ENCODE measurements around the gene PRKAR2B. TPM values are rescaled to one million over a fixed set of nuclear protein-coding genes. Genes with fewer than 3 reads are reported as not detected.

PRKAR2B gene
- polyA plus RNA-seq, 1 donor from 2014 or later = 297 TPM

- Histone ChIP-seq H3K9me3 (ENCODE audit: low read length) (no peaks in the 10 kb centered on the region), H3K27me3 (ENCODE audit: insufficient read depth, low read depth, low read length) (no peaks in the 10 kb centered on the region), H4K20me1 (ENCODE audit: insufficient read depth) (no peaks in the 10 kb centered on the region), H3K9me2 (ENCODE audit: insufficient read depth, low read length) (no peaks in the 10 kb centered on the region), H3K4me3 (ENCODE audit: low read length) (peak overlapping the region; percentile 94), H2AFZ (ENCODE audit: low read depth, low read length) (peak overlapping the region; percentile 37), H3K4me2 (ENCODE audit: low read length) (no peak overlapping the region), H3K36me3 (ENCODE audit: insufficient read depth, low read length) (no peaks in the 10 kb centered on the region), H3F3A (ENCODE audit: insufficient read depth, low read length, poor library complexity, severe bottlenecking) (peaks cover 5% of the 10 kb centered on the region), H3K79me2 (replicated peaks; ENCODE audit: insufficient read depth, low read length) (peaks cover 58% of the 10 kb centered on the region), H3K27ac (ENCODE audit: low read length) (peak overlapping the region; percentile 97), H3K9ac (ENCODE audit: low read length) (peak overlapping the region; percentile 94)
- no peak for TF ChIP-seq EZH2 (IDR thresholded peaks at IDR 0.05; ENCODE audit: borderline replicate concordance, insufficient read depth, low read length, poor library complexity, severe bottlenecking)
- no peak for TF ChIP-seq RAD21 (conservative IDR thresholded peaks at IDR 0.05)
- TF ChIP-seq POLR2AphosphoS5 (IDR thresholded peaks at IDR 0.05) = peak; percentile 27
- TF ChIP-seq REST (IDR thresholded peaks at IDR 0.05; ENCODE audit: borderline replicate concordance) = peak; percentile 19
- no peak for TF ChIP-seq SMC3 (conservative IDR thresholded peaks at IDR 0.05; ENCODE audit: poor library complexity)
- peak; percentile 28 for TF ChIP-seq CTCF (IDR thresholded peaks at IDR 0.05; ENCODE audit: poor library complexity, severe bottlenecking)
- TF ChIP-seq MXI1 (conservative IDR thresholded peaks at IDR 0.05; ENCODE audit: poor library complexity, severe bottlenecking) = peak; percentile 7
- TF ChIP-seq TAF1 (IDR thresholded peaks at IDR 0.05; ENCODE audit: low read depth) = peak; percentile 28
- TF ChIP-seq EP300 (conservative IDR thresholded peaks at IDR 0.05; ENCODE audit: poor library complexity, severe bottlenecking) = no peak
Observed at GRCh38 chr7:107045195-107045960, 873 bp downstream of the PRKAR2B start.

- peak overlapping the region; percentile 94 for H3K4me3 ChIP-seq (ENCODE audit: low read length)
- H3K9ac ChIP-seq (ENCODE audit: low read length) = peak overlapping the region; percentile 94
- no peaks in the 10 kb centered on the region for H3K36me3 ChIP-seq (ENCODE audit: insufficient read depth, low read length)
- H3K9me3 ChIP-seq (ENCODE audit: low read length) = no peaks in the 10 kb centered on the region
- H4K20me1 ChIP-seq (ENCODE audit: insufficient read depth) = no peaks in the 10 kb centered on the region
- TF ChIP-seq EP300 (conservative IDR thresholded peaks at IDR 0.05; ENCODE audit: poor library complexity, severe bottlenecking) (no peak), POLR2AphosphoS5 (IDR thresholded peaks at IDR 0.05) (peak; percentile 40), REST (IDR thresholded peaks at IDR 0.05; ENCODE audit: borderline replicate concordance) (no peak)
- H3K9me2 ChIP-seq (ENCODE audit: insufficient read depth, low read length) = no peaks in the 10 kb centered on the region
- H3K79me2 ChIP-seq (replicated peaks; ENCODE audit: insufficient read depth, low read length) = peaks cover 64% of the 10 kb centered on the region
- H3K27ac ChIP-seq (ENCODE audit: low read length) = peak overlapping the region; percentile 97
- H3F3A ChIP-seq (ENCODE audit: insufficient read depth, low read length, poor library complexity, severe bottlenecking) = peaks cover 5% of the 10 kb centered on the region
- peak overlapping the region; percentile 83 for H3K4me2 ChIP-seq (ENCODE audit: low read length)
- H3K27me3 ChIP-seq (ENCODE audit: insufficient read depth, low read depth, low read length) = no peaks in the 10 kb centered on the region
- peak overlapping the region; percentile 37 for H2AFZ ChIP-seq (ENCODE audit: low read depth, low read length)
Observed at GRCh38 chr7:107045980-107046379, 1.5 kb downstream of the PRKAR2B start.
